ENCODE measurements around the gene SRL. TPM values are rescaled to one million over a fixed set of nuclear protein-coding genes. Genes with fewer than 3 reads are reported as not detected.

The SRL gene
- total and polyA plus RNA-seq, 4 donors, result 0.30 to 2.9 (median 1.2) TPM

- Histone ChIP-seq H3K9me3 (ENCODE audit: control insufficient read depth in 4 of 4, insufficient read depth in 3 of 4, low read length in 3 of 4) (no peaks in the 10 kb centered on the region), H3K27ac (ENCODE audit: low read depth in 1 of 2, low read length in 1 of 2) (peak overlapping the region in 1 of 2 donors; percentile 71), H3K27me3 (ENCODE audit: control insufficient read depth in 3 of 3, insufficient read depth in 3 of 3, low read length in 2 of 3) (no peaks in the 10 kb centered on the region), H3K4me1 (ENCODE audit: control insufficient read depth in 5 of 5, insufficient read depth in 5 of 5, low read length in 5 of 5) (peaks cover 0 to 39% (median 10%) of the 10 kb centered on the region in 5 donors), H3K36me3 (ENCODE audit: control insufficient read depth in 4 of 4, insufficient read depth in 4 of 4, low read length in 4 of 4) (no peaks in the 10 kb centered on the region), H3K9ac (ENCODE audit: insufficient read depth in 1 of 2, low read length in 2 of 2) (no peak overlapping the region), H3K4me3 (no peak overlapping the region)
- no peak for ATAC-seq (ENCODE audit: insufficient read depth, low FRiP score)
- TF ChIP-seq, protein P1, sequence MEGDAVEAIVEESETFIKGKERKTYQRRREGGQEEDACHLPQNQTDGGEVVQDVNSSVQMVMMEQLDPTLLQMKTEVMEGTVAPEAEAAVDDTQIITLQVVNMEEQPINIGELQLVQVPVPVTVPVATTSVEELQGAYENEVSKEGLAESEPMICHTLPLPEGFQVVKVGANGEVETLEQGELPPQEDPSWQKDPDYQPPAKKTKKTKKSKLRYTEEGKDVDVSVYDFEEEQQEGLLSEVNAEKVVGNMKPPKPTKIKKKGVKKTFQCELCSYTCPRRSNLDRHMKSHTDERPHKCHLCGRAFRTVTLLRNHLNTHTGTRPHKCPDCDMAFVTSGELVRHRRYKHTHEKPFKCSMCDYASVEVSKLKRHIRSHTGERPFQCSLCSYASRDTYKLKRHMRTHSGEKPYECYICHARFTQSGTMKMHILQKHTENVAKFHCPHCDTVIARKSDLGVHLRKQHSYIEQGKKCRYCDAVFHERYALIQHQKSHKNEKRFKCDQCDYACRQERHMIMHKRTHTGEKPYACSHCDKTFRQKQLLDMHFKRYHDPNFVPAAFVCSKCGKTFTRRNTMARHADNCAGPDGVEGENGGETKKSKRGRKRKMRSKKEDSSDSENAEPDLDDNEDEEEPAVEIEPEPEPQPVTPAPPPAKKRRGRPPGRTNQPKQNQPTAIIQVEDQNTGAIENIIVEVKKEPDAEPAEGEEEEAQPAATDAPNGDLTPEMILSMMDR (IDR thresholded peaks at IDR 0.05; ENCODE audit: control extremely low read depth, extremely low read depth), result no peak
- DNase-seq, result no peak
- 85 to 88% methylated on average over 14 of the region's 14 CpGs for WGBS, 2 donors
These were observed 33.5 kb downstream of the SRL start for GRCh38 chr16:4208341-4208751.

DNA sequence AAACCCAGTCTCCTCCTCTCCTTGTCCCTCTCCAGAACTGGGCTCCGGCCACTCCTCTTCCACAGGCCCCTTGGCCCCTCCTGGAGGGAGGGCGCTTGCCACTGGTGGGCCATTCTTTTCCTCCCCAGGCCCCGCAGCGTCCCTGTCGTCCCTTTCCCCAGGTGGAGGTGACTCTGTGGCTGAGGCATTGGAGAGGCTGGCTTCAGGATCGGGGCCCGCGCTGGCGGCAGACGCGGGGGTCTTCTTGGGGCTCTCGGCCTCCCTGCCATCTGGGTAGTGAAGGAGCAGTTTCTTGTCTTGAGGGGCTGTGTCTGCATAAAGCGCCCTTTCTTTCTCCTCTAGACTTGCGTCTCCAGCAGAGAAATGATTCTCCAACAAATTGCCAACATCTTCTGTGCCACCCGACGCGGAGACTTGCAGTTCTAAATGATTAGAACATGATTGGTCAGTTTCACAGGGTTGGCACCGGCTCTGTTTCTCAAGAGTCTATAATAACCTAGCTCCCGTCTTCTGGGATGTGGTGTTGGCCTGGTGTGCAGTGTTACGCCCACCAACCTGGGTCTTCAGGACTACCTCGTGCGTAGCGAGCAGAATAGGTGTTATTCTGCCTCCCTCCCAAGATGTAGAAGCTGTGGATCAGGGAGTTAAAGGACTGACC is 34.1 kb downstream of the SRL start:
- no peak for ATAC-seq (ENCODE audit: insufficient read depth, low FRiP score)
- WGBS, 2 donors, result 91 to 95% methylated on average over 23 of the region's 23 CpGs
- no peak for DNase-seq

DNA sequence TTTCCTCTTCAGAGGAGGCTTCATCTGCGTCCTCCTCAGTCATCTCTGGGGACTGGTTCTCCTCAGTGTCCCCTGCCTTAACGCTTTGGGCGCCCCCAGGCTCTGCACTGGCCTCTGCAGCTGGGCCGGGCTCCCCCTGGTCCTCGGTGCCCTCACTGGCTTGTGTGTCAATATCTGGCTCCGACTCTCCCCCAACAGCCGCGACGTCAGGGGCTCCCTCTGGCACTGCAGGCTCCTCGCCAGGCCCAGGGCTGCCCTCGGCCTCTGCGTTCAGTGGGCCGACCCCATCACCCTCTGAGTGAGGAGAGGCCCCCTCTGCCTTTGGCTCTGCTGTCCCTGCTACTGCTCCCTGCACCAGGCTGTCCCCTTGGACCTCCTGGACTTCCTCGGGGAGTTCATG is 34.7 kb downstream of the SRL start:
- Histone ChIP-seq H3K36me3 (ENCODE audit: control insufficient read depth in 4 of 4, insufficient read depth in 4 of 4, low read length in 4 of 4) (no peaks in the 10 kb centered on the region), H3K4me3 (no peak overlapping the region), H3K9me3 (ENCODE audit: control insufficient read depth in 4 of 4, insufficient read depth in 3 of 4, low read length in 3 of 4) (no peaks in the 10 kb centered on the region), H3K27me3 (ENCODE audit: control insufficient read depth in 3 of 3, insufficient read depth in 3 of 3, low read length in 2 of 3) (no peaks in the 10 kb centered on the region), H3K27ac (ENCODE audit: low read depth in 1 of 2, low read length in 1 of 2) (peak overlapping the region in 1 of 2 donors; percentile 51), H3K9ac (ENCODE audit: insufficient read depth in 1 of 2, low read length in 2 of 2) (no peak overlapping the region), H3K4me1 (ENCODE audit: control insufficient read depth in 5 of 5, insufficient read depth in 5 of 5, low read length in 5 of 5) (peaks cover 0 to 39% (median 10%) of the 10 kb centered on the region in 5 donors)
- TF ChIP-seq, protein P1 (IDR thresholded peaks at IDR 0.05; ENCODE audit: control extremely low read depth, extremely low read depth), result no peak
- 73 to 78% methylated on average over 14 of the region's 14 CpGs for whole genome bisulfite sequencing, 2 donors
- ATAC-seq (ENCODE audit: insufficient read depth, low FRiP score) (no peak), DNase-seq (no peak)

More for the DNA sequence above, 34.1 kb downstream of the SRL start:
- H3K9ac ChIP-seq (ENCODE audit: insufficient read depth in 1 of 2, low read length in 2 of 2), result no peak overlapping the region
- H3K4me1 ChIP-seq (ENCODE audit: control insufficient read depth in 5 of 5, insufficient read depth in 5 of 5, low read length in 5 of 5), result peaks cover 0 to 39% (median 10%) of the 10 kb centered on the region in 5 donors
- H3K36me3 ChIP-seq (ENCODE audit: control insufficient read depth in 4 of 4, insufficient read depth in 4 of 4, low read length in 4 of 4), result no peaks in the 10 kb centered on the region
- H3K27ac ChIP-seq (ENCODE audit: low read depth in 1 of 2, low read length in 1 of 2), result peak overlapping the region in 1 of 2 donors; percentile 51
- H3K4me3 ChIP-seq, result no peak overlapping the region
- no peaks in the 10 kb centered on the region for H3K9me3 ChIP-seq (ENCODE audit: control insufficient read depth in 4 of 4, insufficient read depth in 3 of 4, low read length in 3 of 4)
- H3K27me3 ChIP-seq (ENCODE audit: control insufficient read depth in 3 of 3, insufficient read depth in 3 of 3, low read length in 2 of 3), result no peaks in the 10 kb centered on the region
- TF ChIP-seq, protein P1 (IDR thresholded peaks at IDR 0.05; ENCODE audit: control extremely low read depth, extremely low read depth), result no peak
